Keratinocyte (primary cell): ENCODE measurements around the gene SMG6. TPM values are rescaled to one million over a fixed set of nuclear protein-coding genes. Genes with fewer than 3 reads are reported as not detected.

Source experiments
- DNase-seq: peaks from one replicate; pipeline ENCODE4 v3.0.0-alpha.2; 2011; ENCODE audit warnings: low read depth, missing footprints, low spot score
- FAIRE-seq: peaks from 2 replicates; lab custom pipeline; 2011; peaks lifted over from hg19 to GRCh38; lab: Jason Lieb, UNC
- H2AFZ ChIP-seq: 2 replicates; pipeline ENCODE4 v1.6.0; 2012; ENCODE audit warnings: low read length, control low read depth, inconsistent platforms; ENCODE audit not compliant: control insufficient read depth
- H3K27ac ChIP-seq: 2 replicates; pipeline ENCODE4 v1.5.1; 2011; ENCODE audit warnings: low read length; ENCODE audit not compliant: control insufficient read depth, insufficient read depth
- H3K27me3 ChIP-seq: 3 replicates; pipeline ENCODE4 v1.6.0; 2011; ENCODE audit warnings: low read length; ENCODE audit not compliant: control insufficient read depth, insufficient read depth; ENCODE audit errors: extremely low read depth
- H3K36me3 ChIP-seq, 2 experiments: 2 replicates in 1 of 2; 3 replicates in 1 of 2; pipeline ENCODE4 v1.5.1; 2011; ENCODE audit warnings: low read length in 2 of 2, mild to moderate bottlenecking in 1 of 2; ENCODE audit not compliant: control insufficient read depth in 2 of 2, insufficient read depth in 2 of 2; ENCODE audit errors: extremely low read depth in 1 of 2
- H3K4me1 ChIP-seq: 3 replicates; pipeline ENCODE4 v1.5.1; 2011; ENCODE audit warnings: low read length; ENCODE audit not compliant: control insufficient read depth, insufficient read depth; ENCODE audit errors: extremely low read depth
- H3K4me2 ChIP-seq: 3 replicates; pipeline ENCODE4 v1.6.0; 2011; ENCODE audit warnings: low read depth, low read length; ENCODE audit not compliant: control insufficient read depth, insufficient read depth; ENCODE audit errors: extremely low read depth
- H3K4me3 ChIP-seq, 3 experiments: fragments of 200-600 bp in 1 of 3; sonication (generic) in 1 of 3; 2 replicates in 2 of 3; 3 replicates in 1 of 3; pipeline ENCODE4 v1.5.1; 2011 to 2016; ENCODE audit warnings: low read length in 3 of 3, mild to moderate bottlenecking in 3 of 3, control low read depth in 2 of 3, inconsistent platforms in 1 of 3, low read depth in 1 of 3, mixed read lengths in 1 of 3, mixed run types in 1 of 3, moderate library complexity in 1 of 3; ENCODE audit not compliant: control insufficient read depth in 2 of 3, insufficient read depth in 2 of 3; ENCODE audit errors: extremely low read depth in 1 of 3
- H3K79me2 ChIP-seq: 2 replicates; pipeline ENCODE4 v1.6.0; 2012; ENCODE audit warnings: low read length; ENCODE audit not compliant: control insufficient read depth, insufficient read depth
- H3K9ac ChIP-seq: 3 replicates; pipeline ENCODE4 v1.6.0; 2011; ENCODE audit warnings: low read length; ENCODE audit not compliant: control insufficient read depth, insufficient read depth; ENCODE audit errors: extremely low read depth
- H3K9me1 ChIP-seq: 3 replicates; pipeline ENCODE4 v1.6.0; 2011; ENCODE audit warnings: low read length; ENCODE audit not compliant: control insufficient read depth, insufficient read depth; ENCODE audit errors: extremely low read depth
- H3K9me3 ChIP-seq: 2 replicates; pipeline ENCODE4 v1.5.1; 2012; ENCODE audit warnings: low read depth, low read length; ENCODE audit not compliant: control insufficient read depth
- H4K20me1 ChIP-seq: 3 replicates; pipeline ENCODE4 v1.6.0; 2011; ENCODE audit warnings: low read length; ENCODE audit not compliant: control insufficient read depth, insufficient read depth; ENCODE audit errors: extremely low read depth
- CTCF ChIP-seq, 3 experiments: IDR thresholded peaks in 1 of 3; conservative IDR thresholded peaks in 1 of 3; optimal IDR thresholded peaks in 1 of 3; 2 replicates in 2 of 3; 3 replicates in 1 of 3; pipeline versions ENCODE3 to v1.5.1; 2011; ENCODE audit warnings: low read length in 3 of 3, mild to moderate bottlenecking in 3 of 3, moderate library complexity in 2 of 3, control low read depth in 1 of 3, inconsistent platforms in 1 of 3; ENCODE audit not compliant: insufficient read depth in 2 of 3; ENCODE audit errors: extremely low read depth in 1 of 3
- EZH2 ChIP-seq: IDR thresholded peaks from one replicate; pipeline ENCODE4 v1.6.1; 2012; ENCODE audit warnings: inconsistent platforms, mild to moderate bottlenecking, low read length, moderate library complexity
- dilution Hi-C: fragments of 300-500 bp; cut with MboI; formaldehyde crosslinking; loops from one replicate; pipeline ENCODE4 v1.7.0; 2020; ENCODE audit warnings: low sequenced_read_pairs; ENCODE audit not compliant: extremely low pct_ligation_motif_present
- polyA plus RNA-seq, 5 experiments: library from polyadenylated mRNA; depleted of rRNA in 3 of 5; stranded (reverse) in 3 of 5; stranded (forward) in 1 of 5; unstranded in 1 of 5; fragments of >200 nt; gene quantifications; 1 replicate in 1 of 5; 2 replicates in 3 of 5; 3 replicates in 1 of 5; pipeline versions ENCODE4 v1.2.1 to v1.2.3, GENCODE V29; 2011 to 2012; ENCODE audit warnings: missing spikeins in 2 of 5, low read depth in 1 of 5, low replicate concordance in 1 of 5

Gene SMG6
- polyA plus RNA-seq, 1 donor (not counting 4 experiments of a cell fraction or from before 2014, with no cell fraction given) = 3.6 TPM

- no peak overlapping the region for H3K4me3 ChIP-seq
- H3K27me3 ChIP-seq = no peaks in the 10 kb centered on the region
- H3K9ac ChIP-seq = no peak overlapping the region
- dilution Hi-C loops = no loop called here
- H3K27ac ChIP-seq = no peak overlapping the region
- no peak overlapping the region for H3K4me2 ChIP-seq
- H3K36me3 ChIP-seq = peaks cover 0 to 5% of the 10 kb centered on the region in 2 experiments
- H3K9me1 ChIP-seq = no peaks in the 10 kb centered on the region
- TF ChIP-seq EZH2 = no peak
- no peak for TF ChIP-seq CTCF (optimal IDR thresholded peaks at IDR 0.05 in 1 of 3, IDR thresholded peaks at IDR 0.05 in 1 of 3, conservative IDR thresholded peaks at IDR 0.05 in 1 of 3; ENCODE audit: extremely low read depth in 1 of 3, insufficient read depth in 2 of 3, low read length in 3 of 3)
- H2AFZ ChIP-seq = no peak overlapping the region
- DNase-seq (no peak), FAIRE-seq (no peak)
- H4K20me1 ChIP-seq = no peaks in the 10 kb centered on the region
- no peaks in the 10 kb centered on the region for H3K9me3 ChIP-seq
- H3K79me2 ChIP-seq = no peaks in the 10 kb centered on the region
- no peaks in the 10 kb centered on the region for H3K4me1 ChIP-seq
Measured at GRCh38 chr17:2271985-2272702, 31.4 kb downstream of the SMG6 start.

GRCh38 chr17:2267354-2267753, 36.2 kb downstream of the SMG6 start:
- Histone ChIP-seq H2AFZ (no peak overlapping the region), H3K4me2 (no peak overlapping the region), H3K27me3 (no peaks in the 10 kb centered on the region), H4K20me1 (no peaks in the 10 kb centered on the region), H3K4me1 (peaks cover 11% of the 10 kb centered on the region), H3K4me3 (no peak overlapping the region), H3K9ac (no peak overlapping the region), H3K27ac (no peak overlapping the region), H3K79me2 (peaks cover 2% of the 10 kb centered on the region), H3K9me3 (no peaks in the 10 kb centered on the region), H3K9me1 (no peaks in the 10 kb centered on the region), H3K36me3 (peaks cover 2 to 7% of the 10 kb centered on the region in 2 experiments)
- FAIRE-seq (no peak), DNase-seq (no peak)
- TF ChIP-seq CTCF (optimal IDR thresholded peaks at IDR 0.05 in 1 of 3, IDR thresholded peaks at IDR 0.05 in 1 of 3, conservative IDR thresholded peaks at IDR 0.05 in 1 of 3; ENCODE audit: extremely low read depth in 1 of 3, insufficient read depth in 2 of 3, low read length in 3 of 3) (no peak), EZH2 (no peak)
- dilution Hi-C loops = no loop called here
